GM12873 (cell line): ENCODE measurements around the gene UBE2D3.

Source experiments
- CTCF ChIP-seq: IDR thresholded peaks from 2 replicates; pipeline ENCODE4 v1.5.1; 2012; ENCODE audit warnings: low read depth, mild to moderate bottlenecking, moderate library complexity, low read length, control low read depth; ENCODE audit not compliant: insufficient read depth; ENCODE audit errors: missing control alignments

The UBE2D3 gene

GRCh38 chr4:102827674-102828496, 534 bp upstream of the UBE2D3 start:
- TF ChIP-seq CTCF: no peak

GRCh38 chr4:102826105-102826889, 1.1 kb downstream of the UBE2D3 start:
- no peak for TF ChIP-seq CTCF

- no peak for TF ChIP-seq CTCF
Observed at GRCh38 chr4:102825261-102826091, 1.9 kb downstream of the UBE2D3 start.

- TF ChIP-seq CTCF: no peak
Observed at GRCh38 chr4:102824398-102824797, 3.0 kb downstream of the UBE2D3 start.

- no peak for TF ChIP-seq CTCF
Observed at GRCh38 chr4:102823897-102824296, 3.5 kb downstream of the UBE2D3 start.

- no peak for TF ChIP-seq CTCF
Observed at GRCh38 chr4:102823464-102823863, 3.9 kb downstream of the UBE2D3 start.
